CD4-positive, alpha-beta T cell treated with Interferon gamma for 1 hour (primary cell): ENCODE results near the gene TMEM205.
"Not testable (repeated sequence)": the region's sequence is repeated elsewhere in the genome, so short reads cannot be mapped to it uniquely, and the experiment has no call there.

ENCODE experiments used
- DNase-seq: peaks from one replicate; pipeline ENCODE4 v3.0.0-alpha.2; 2020

Gene TMEM205

DNA sequence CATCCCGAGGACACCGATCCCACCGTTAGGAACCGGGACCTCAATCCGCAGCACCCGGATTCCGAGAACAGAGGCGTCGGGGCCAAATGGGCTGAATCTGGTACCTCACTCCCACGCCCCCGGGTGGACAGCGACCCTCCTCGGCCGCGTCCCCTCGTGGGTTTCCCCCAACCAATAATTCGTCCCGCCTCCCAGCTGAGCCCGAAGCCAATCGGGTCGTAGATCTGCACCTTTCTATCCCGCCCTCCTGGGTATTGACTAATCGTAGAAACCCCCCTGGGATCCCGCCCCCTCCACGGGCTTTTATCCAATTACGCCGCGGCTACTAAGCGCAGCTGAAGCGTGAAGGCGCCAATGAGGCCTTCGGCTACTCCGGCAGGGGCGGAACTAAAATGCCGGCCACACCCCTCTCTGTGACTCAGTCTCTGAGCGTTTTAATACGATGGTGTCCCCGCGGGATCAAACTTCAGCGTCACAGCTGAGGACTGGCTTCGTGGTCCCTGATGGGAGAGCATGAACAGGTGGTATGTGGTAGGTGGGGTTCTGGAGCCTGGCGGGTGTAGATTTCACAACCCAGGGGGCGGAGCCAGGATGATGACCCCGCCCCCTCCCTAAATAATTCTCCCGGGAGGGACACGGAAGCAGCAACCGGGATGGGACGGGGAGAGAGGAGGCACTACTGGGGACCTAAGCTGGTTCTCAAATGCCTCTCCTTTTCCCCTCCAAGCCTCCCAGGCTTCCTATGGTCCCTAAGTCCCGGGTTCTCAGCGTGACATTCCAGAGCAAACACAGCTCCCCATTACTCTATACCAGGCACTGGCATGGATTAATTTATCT, at the start of gene TMEM205, which contains the start of gene CCDC159:
Gene TMEM205, minus strand, starts transcription at position 165 of the 837 bp plus-strand sequence. CDS start 649 bp downstream, outside the sequence.
Gene CCDC159, plus strand, starts transcription at position 416 of the 837 bp plus-strand sequence. Its CDS starts 88 bp downstream, at position 504.
- peak; percentile 99 for DNase-seq

DNA sequence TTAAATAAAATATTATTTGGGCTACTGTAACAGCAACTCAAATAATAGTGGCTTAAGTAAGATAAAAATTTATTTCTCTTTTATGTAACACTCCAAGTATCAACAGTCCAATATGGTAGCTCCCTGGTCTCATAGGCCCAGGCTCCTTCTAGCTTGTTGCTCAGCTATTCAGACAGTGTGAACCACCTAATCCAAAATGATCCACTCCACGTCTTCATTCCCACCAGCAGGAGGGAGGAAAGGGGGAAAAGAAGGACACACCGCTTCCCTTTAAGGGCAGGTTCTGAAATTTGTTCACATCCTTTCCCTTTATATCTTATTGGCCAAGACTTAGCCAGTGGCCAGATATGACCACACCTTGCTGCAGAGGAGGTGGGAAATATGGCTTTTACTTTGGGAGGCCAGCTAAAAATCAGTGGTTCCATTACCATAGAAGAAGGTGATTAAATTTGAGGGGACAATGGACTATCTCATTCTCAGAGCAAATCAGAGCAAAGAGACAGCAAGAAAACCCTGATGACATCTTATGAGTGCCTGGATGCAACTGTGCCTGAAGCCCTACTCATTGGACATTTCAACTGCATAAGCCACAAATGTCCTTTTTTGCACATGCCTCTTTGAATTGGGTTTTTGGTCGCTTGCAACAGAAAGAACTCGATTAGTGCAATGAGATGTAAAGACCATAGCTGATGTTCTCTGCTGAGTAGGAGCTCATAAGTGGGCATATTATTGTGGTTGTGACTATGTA, 45.0 kb upstream of the TMEM205 start:
- no peak for DNase-seq

DNA sequence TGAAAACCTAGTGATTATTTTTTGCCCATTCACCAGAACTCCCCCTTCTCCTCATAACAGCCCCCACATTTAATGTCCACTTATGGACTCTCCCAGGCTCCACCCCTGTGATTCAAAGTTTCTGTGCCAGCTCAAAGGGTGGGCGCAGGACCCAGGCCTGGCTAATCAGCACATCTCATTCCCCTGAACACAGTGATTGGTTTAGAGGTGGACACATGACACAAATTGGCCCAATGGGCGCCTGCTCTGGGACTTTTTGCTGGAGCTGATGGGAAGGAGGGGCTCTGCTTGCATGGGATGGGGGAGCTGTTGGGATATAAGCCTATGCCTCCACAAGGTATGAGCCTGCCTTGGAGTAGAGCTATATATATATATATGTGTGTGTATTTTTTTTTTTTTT, 44.3 kb upstream of the TMEM205 start:
- DNase-seq, result no peak

DNA sequence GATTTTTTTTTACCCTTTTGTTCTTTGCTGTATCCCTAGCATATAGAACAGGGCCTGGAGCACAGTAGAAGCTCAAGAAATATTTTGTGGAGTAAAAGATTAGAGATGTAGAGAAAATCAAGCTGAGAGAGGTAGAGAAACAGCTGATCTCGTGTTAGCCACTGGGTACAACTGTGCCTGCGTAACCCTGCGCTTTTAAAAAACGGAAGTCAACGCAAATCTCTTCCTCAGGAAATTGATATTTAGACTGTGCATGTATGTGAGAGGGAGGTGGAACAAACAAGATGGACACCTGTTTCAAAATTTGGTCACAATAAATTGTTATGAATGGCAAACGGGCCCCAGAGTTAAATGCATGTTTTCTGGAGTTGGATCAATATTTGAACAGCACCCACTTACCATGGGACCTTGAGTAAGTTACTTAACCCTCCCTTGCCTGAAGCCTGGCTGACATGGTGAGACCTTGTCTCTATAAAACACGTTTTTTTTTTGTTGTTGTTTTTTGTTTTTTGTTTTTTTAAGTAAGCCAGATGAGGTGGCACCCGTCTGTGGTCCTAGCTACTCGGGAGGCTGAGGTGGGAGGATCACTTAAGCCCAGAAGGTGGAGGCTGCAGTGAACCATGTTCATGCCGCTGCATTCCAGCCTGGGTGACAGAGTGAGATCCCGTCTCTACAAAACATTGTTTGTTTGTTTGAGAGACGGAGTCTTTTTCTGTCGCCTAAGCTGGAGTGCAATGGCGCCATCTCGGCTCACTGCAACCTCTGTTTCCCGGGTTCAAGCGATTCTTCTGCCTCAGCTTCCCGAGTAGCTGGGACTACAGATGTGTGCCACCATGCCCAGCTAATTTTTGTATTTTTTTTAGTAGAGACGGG, 41.3 kb upstream of the TMEM205 start:
- peak; percentile 21 for DNase-seq

DNA sequence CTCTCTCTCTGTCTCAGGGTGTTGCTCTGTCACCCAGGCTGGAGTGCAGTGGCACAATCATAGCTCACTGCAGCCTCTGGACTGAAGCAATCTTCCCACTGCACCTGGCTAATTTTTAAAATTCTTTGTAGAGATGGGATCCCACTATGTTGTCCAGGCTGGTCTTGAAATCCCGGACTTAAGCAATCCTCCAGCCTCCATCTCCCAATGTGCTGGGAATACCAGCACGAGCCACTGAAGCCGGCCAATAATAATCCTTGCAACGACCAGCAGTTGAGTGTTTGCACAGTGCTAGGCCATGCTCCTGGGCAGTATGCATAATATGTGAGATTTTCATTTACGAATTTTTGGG, 38.7 kb upstream of the TMEM205 start:
- no peak for DNase-seq

DNA sequence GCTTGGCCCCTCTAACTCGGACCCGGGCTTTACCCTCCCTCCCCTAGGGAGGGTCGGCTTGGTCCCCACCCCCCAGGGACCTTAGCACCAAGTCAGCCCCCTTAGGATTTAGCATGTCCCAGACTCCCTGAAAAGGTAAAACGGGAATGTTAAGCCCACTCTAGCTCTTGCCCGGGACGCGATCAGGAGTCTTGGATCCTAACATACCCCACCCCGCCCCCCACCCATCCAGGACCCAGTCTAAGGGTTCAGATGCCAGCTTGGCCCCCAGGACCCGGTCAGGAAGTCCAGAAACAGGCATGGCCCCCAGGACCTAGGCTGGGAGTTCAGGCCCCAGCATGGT, 37.6 kb upstream of the TMEM205 start:
- no peak for DNase-seq

DNA sequence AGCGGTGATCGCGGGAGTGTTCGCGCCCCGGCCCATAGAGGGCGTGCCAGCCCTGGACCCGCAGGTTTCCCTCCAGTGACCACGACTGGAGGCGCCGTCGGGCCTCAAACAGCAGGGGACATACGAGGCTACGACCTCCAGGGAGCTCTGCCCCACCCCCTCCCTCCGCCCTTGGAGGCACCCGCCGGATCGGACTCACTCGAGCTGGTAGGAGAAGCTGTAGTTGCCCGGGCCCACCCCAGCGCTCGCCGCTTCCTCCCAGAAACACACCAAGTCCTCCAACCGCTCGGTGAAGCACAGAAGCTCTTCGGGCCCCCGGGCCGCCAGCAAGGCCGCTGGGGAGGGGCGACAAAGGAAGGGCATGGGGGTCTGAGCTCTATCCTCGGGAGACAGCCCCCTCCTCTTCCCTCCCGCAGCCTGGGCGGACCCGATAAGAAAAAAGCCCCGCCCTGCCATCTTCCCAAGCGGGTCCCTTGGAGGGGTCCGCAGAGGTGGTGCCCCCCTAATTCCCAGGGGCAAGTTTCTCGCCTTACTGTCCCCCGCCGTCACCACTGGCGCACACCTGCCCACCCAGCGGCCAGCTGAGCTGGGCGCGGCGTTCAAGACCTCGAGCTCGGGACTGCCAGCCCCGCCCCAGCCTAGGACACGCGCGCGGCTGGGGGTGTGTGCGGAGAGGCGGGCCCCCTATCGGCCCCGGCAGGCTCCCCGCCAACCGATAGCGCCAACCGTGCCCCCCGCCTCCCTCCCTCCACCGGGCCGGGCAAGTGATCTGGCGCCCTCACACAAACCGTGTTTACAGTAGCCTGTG, 37.0 kb upstream of the TMEM205 start:
- peak; percentile 63 for DNase-seq

DNA sequence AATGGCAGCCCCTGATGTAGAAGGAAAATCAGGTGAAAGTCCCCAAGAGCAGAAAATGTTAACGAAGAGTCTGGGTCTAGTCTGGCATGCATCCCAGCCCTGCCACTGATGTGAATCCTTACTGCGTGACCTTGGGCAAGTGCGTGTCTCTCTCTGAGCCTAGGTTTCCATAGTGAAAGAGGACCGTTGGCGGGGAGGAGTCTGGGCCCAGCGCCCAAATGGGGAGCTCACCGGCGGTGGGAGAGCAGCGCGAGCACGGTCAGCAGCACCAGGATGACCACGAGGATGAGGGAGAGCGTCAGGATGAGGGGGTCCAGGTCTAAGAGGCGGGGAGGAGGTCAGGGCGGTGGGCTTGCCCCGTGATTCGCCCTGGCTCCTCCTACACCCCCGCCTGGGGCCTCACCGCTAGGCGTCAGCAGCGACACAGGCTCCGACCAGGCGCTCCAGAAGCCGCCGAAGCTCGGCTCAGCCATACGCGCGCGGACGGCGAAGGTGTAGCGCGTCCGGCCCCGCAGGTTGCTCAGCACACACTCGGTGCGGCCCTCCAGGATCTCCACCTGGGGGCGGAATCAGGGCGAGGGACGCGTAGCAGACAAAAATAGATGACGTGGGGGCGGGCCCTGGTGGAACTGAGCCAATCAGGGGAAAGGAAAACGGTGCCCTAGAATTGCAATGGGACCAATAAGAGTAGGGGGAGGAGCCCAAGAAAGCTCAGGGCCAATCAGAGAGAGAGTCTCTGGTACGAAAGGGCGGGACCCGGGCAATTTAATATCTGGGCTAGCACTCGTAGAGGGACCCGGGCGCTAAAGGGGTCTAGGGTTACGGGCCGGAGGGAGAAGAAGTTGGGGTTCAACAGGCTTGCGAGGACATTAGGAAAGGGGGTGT, 34.8 kb upstream of the TMEM205 start:
- peak; percentile 98 for DNase-seq

DNA sequence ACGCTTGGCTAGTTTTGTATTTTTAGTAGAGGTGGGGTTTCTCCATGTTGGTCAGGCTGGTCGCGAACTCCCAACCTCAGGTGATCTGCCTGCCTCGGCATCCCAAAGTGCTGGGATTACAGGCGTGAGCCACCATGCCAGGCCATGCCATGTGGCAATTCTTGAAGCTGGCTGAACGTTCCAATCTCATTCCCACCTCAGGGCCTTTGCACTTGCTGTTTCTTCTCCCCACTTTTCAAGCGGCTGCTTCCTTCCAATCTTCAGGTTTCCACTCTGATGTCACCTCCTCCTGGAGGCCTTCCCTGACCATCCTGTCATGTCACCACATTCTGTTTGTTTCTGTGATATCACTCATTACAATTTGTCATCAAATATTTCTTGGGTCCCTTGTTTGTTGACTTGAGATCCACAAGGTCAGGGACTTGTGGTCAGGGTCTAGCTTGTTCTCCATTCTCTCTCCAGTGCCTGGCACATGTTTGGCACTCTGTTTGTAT, 33.8 kb upstream of the TMEM205 start:
- DNase-seq, result no peak

DNA sequence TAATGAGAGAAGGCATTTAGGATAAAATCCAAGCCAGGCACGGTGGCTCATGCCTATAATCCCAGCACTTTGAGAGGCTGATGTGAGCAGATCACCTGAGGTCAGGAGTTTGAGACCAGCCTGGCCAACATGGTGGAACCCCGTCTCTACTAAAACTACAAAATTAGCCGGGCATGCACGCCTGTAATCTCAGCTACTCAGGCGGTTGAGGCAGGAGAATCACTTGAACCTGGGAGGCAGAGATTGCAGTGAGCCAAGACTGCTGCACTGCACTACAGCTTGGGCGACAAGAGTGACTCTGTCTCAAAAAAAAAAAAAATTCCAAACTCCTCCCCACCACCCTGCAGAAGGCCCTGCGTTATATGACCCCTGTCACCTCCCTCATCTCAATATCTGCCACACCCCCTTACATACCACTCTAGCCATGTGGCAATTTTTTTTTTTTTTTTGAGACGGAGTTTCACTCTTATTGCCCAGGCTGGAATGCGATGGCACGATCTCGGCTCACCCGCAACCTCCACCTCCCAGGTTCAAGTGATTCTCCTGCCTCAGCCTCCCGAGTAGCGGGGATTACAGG, 33.3 kb upstream of the TMEM205 start:
- not testable (repeated sequence) for DNase-seq

DNA sequence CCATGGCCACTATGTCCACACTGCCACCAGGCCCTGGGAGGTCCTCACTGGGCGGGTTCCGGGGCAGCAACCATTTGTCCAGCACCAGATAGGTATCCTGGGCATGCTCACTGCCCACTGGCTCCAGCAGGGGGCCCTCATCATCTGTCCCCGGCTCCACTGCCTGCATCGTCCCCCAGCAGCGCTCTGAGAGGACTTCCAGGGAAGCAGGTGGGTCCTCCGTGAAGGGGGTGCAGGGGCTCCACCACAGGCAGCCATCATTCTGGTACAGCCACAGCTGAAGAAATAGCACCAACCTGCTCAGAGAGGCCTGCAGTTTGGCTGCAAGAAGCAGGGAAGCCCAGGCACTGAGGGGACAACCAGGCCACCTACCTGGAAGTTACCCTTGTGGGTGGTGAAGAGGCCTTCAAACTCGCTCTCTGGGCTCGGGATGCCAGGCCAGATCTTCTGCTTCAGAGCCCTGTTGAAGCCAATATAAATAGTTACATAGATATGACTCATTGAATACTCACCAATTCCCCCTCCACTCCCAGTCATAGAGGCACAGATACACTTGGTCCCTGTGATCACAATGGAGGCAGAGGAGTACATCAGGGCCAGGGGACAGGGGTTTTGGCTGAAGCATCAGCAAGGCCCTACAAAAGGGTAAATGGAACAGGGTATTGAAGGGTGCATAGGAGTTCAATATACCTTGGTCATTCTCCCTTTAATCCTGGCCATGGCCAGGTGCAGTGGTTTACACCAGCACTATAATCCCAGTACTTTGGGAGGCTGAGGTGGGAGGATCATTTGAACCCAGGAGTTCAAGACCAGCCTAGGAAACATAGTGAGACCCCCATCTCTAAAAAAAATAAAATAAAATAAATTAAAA, 32.5 kb upstream of the TMEM205 start:
- DNase-seq, result peak; percentile 18

DNA sequence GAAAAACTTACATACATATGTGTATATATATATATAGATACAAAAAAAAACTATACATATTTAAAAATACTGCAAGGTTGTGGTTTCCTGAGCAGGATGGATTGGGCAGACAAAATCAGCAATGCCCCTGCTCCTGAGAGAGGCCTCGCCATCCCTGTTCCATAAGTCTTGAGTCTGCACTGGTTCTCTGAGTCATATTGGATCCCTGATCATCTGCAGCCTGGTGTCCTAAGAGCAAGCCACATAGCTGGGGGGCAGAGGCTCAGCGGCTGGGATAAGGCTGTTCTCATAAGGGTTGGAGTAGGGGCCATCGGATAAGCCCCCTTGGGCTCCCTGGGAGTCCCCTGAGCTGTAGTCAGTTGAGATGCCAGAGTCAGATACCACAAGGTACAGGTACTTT, 31.7 kb upstream of the TMEM205 start:
- no peak for DNase-seq

DNA sequence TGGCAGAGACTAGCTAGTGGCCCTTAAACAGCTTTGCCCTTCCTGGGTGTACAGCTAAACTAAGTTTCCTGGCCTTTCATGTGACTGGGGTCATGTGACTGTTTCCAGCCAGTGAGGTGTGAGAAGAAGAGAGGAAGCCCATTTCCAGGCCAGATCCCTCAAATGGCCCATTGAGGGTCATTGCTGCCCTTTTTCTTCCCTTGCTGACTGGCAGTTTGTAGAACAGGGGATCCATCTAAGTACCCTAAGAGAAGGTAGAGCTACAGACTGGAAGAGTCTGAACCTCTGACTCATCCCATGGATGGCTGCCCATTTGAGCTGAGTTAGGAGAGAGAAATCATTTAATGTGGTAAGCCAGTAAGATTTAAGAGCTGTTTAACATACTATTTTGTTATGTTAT, 31.2 kb upstream of the TMEM205 start:
- DNase-seq, result no peak

DNA sequence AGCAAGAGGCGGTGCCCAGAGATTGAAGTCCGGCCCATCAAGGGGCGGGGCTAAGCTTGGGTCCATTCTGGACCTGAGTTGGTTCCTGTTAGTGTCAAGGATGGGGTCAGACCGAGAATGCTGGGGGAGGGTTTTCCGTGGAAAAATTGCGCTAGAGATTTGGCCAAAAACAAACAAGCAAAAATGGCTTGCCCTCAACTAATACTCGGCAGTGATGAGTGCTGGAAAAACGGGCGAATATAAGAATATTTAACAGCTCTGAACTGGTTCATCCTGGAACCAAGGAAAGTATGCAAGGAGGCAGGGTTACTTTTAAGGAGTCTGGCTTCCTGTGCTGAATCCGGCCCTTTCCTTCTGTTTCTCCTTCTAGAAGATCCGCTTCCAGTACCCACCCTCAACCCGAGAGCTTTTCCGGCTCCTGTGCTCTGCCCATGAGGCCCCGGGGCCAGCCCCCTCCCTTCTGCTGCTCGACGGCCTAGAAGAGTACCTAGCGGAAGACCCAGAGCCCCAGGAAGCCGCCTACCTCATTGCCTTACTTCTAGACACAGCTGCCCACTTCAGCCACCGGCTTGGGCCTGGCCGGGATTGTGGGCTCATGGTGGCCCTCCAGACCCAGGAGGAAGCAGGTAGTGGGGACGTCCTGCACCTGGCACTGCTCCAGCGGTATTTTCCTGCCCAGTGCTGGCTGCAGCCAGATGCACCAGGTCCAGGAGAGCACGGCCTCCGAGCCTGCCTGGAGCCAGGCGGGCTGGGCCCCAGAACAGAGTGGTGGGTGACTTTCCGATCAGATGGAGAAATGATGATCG, 29.3 kb upstream of the TMEM205 start:
- peak; percentile 75 for DNase-seq

DNA sequence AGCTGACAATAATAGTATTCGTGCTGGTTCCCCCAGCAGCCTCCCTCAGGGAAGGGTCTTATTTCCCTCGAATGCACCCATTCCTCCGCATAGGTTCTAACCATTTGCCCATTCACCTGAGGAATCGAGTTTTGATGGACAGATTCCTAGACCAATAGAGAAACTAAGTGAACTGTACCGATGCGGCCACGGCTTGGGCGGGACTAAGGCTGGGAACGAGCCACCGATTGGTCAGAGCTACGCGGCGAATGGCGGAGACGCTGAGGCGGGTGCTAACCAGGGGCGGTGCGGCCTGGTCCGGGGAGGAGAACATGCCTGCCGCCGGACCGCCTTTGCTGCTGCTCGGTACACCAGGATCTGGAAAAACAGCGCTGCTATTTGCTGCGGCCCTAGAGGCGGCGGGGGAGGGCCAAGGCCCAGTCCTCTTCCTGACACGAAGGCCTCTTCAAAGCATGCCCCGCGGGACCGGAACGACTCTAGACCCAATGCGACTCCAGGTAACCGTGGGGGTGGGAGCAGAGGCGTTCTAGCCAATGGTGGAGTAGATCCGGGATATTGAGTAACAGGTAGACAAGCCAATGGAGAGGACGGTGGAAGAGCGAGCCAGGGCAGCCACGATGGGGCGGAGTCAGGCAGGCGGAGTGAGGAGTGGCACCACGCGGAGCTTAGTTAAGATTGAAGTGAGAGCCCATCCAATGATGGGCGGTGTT, 28.5 kb upstream of the TMEM205 start, which contains the start of gene SWSAP1:
Gene SWSAP1, plus strand, starts transcription at position 234 of the 710 bp plus-strand sequence. Its CDS starts 15 bp downstream, at position 249.
- DNase-seq, result peak; percentile 99

DNA sequence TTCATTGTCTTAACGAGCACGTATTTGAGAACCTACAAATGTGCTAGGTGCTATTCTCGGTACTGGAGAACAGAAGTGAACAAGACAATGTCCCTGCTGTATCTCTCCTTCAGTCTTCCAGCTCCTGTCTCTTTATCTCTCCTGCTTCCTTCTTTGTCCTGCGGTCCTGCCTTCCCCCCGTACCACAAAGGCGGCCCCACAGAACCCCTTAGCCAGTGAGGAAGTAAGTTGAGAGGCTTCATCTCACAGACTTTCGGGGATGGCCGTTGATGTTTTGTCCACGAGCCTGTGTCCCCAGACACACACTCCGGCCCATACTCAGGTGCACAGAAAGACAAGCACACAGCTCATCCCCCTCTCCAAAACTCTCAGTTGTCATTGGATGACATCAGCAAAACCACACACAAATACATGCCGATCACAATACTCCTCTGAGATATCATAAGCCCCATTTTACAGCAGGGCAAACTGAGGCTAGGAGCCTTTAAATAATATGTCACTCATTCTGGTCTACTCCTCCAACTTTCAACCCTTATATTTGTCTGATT, 27.9 kb upstream of the TMEM205 start:
- no peak for DNase-seq

DNA sequence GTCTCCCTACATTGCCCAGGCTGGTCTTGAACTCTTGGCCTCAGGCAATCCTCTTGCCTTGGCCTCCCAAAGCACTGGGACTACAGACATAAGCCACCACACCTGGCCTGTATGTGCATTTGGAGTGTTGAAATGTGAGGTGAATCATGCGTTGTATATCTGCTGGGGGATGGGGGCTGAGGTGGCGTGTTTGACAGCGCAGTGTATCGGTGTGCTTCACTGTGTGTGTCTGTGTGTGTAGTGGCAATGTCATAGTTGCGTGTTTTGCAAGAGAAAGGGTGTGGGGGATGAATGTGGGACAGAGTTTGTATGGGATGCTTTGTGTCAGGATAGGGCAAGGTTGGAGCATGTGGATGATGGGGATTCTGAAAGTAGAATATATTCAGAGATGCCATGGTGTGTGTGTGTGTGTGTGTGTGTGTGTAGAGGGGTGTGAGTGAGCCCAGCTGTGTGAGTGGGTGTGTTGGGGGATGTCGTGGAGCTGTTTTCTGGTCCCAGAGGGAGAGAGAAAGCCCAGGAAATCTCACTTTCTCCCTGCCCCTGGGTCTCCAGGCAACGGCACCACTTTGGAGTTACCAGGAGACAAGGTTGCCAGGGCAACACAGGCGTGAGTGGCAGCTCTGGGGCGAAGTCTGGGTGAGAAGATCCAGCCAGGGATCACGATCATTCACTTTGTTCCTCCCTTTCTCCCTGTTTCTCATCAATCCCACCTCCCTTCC, 27.3 kb upstream of the TMEM205 start:
- no peak for DNase-seq
